Measurements from ENCODE around the gene GNB1L. TPM values are rescaled to one million over a fixed set of nuclear protein-coding genes. Genes with fewer than 3 reads are reported as not detected.

The GNB1L gene
- polyA plus RNA-seq, 1 donor from 2014 or later = 16.5 TPM

- no peaks in the 10 kb centered on the region for H3K27me3 ChIP-seq (ENCODE audit: insufficient read depth, low read depth, low read length)
These were observed 38.8 kb downstream of the GNB1L start for GRCh38 chr22:19815823-19816290.

GRCh38 chr22:19815093-19815822 lies 39.4 kb downstream of the GNB1L start:
- Histone ChIP-seq H3K79me2 (replicated peaks; ENCODE audit: insufficient read depth, low read length) (no peaks in the 10 kb centered on the region), H3K4me2 (ENCODE audit: low read length) (no peak overlapping the region), H3K9ac (ENCODE audit: low read length) (no peak overlapping the region), H3K36me3 (ENCODE audit: insufficient read depth, low read length) (no peaks in the 10 kb centered on the region), H3K4me3 (ENCODE audit: low read length) (no peak overlapping the region), H3K27ac (ENCODE audit: low read length) (no peak overlapping the region), H3K27me3 (ENCODE audit: insufficient read depth, low read depth, low read length) (no peaks in the 10 kb centered on the region), H4K20me1 (ENCODE audit: insufficient read depth) (no peaks in the 10 kb centered on the region), H3F3A (ENCODE audit: insufficient read depth, low read length, poor library complexity, severe bottlenecking) (no peaks in the 10 kb centered on the region), H3K9me3 (ENCODE audit: low read length) (no peaks in the 10 kb centered on the region), H3K9me2 (ENCODE audit: insufficient read depth, low read length) (no peaks in the 10 kb centered on the region), H2AFZ (ENCODE audit: low read depth, low read length) (no peak overlapping the region)
- TF ChIP-seq REST (IDR thresholded peaks at IDR 0.05; ENCODE audit: borderline replicate concordance) = no peak
- no peak for TF ChIP-seq CTCF (IDR thresholded peaks at IDR 0.05; ENCODE audit: poor library complexity, severe bottlenecking)
- no peak for TF ChIP-seq MXI1 (conservative IDR thresholded peaks at IDR 0.05; ENCODE audit: poor library complexity, severe bottlenecking)
- no peak for TF ChIP-seq RAD21 (conservative IDR thresholded peaks at IDR 0.05)
- no peak for TF ChIP-seq EP300 (conservative IDR thresholded peaks at IDR 0.05; ENCODE audit: poor library complexity, severe bottlenecking)

More at GRCh38 chr22:19815823-19816290, 38.8 kb downstream of the GNB1L start:
- no peaks in the 10 kb centered on the region for H3K9me3 ChIP-seq (ENCODE audit: low read length)
- no peaks in the 10 kb centered on the region for H3K79me2 ChIP-seq (replicated peaks; ENCODE audit: insufficient read depth, low read length)
- no peaks in the 10 kb centered on the region for H3F3A ChIP-seq (ENCODE audit: insufficient read depth, low read length, poor library complexity, severe bottlenecking)
- H3K9ac ChIP-seq (ENCODE audit: low read length) = no peak overlapping the region
- H2AFZ ChIP-seq (ENCODE audit: low read depth, low read length) = no peak overlapping the region
- no peaks in the 10 kb centered on the region for H3K36me3 ChIP-seq (ENCODE audit: insufficient read depth, low read length)
- no peaks in the 10 kb centered on the region for H3K9me2 ChIP-seq (ENCODE audit: insufficient read depth, low read length)
- no peak for TF ChIP-seq CTCF (IDR thresholded peaks at IDR 0.05; ENCODE audit: poor library complexity, severe bottlenecking)
- no peak for TF ChIP-seq EZH2 (IDR thresholded peaks at IDR 0.05; ENCODE audit: borderline replicate concordance, insufficient read depth, low read length, poor library complexity, severe bottlenecking)
- no peak for TF ChIP-seq RAD21 (conservative IDR thresholded peaks at IDR 0.05)
- no peak for TF ChIP-seq EP300 (conservative IDR thresholded peaks at IDR 0.05; ENCODE audit: poor library complexity, severe bottlenecking)
- TF ChIP-seq REST (IDR thresholded peaks at IDR 0.05; ENCODE audit: borderline replicate concordance) = no peak
- TF ChIP-seq TAF1 (IDR thresholded peaks at IDR 0.05; ENCODE audit: low read depth) = no peak
- TF ChIP-seq MXI1 (conservative IDR thresholded peaks at IDR 0.05; ENCODE audit: poor library complexity, severe bottlenecking) = no peak
- TF ChIP-seq SMC3 (conservative IDR thresholded peaks at IDR 0.05; ENCODE audit: poor library complexity) = no peak
- H4K20me1 ChIP-seq (ENCODE audit: insufficient read depth) = no peaks in the 10 kb centered on the region
- H3K4me3 ChIP-seq (ENCODE audit: low read length) = no peak overlapping the region
- no peak overlapping the region for H3K27ac ChIP-seq (ENCODE audit: low read length)
- no peak overlapping the region for H3K4me2 ChIP-seq (ENCODE audit: low read length)
